Upper lobe of left lung (tissue), 6 donors: ENCODE data around the gene RPL10. TPM values are rescaled to one million over a fixed set of nuclear protein-coding genes. Genes with fewer than 3 reads are reported as not detected.

Experiments used
- ATAC-seq, 2 donors: fragments of 200-7000 bp; cut with Tn5 transposase; one replicate each; pipeline ENCODE4 v1.9.1; 2022; ENCODE audit warnings: mild to moderate bottlenecking in 2 of 2, moderate library complexity in 2 of 2; ENCODE audit not compliant: low FRiP score in 2 of 2
- DNase-seq, 2 donors: peaks; one replicate each; pipeline ENCODE4 v3.0.0-alpha.2; 2019 to 2020
- H3K27ac ChIP-seq, 4 donors: fragments of 200-600 bp; sonication (generic); one replicate each; pipeline ENCODE4 v1.5.1; 2016 to 2019
- H3K27me3 ChIP-seq, 4 donors: fragments of 200-600 bp; sonication (generic); one replicate each; pipeline ENCODE4 v1.5.1; 2017 to 2019
- H3K36me3 ChIP-seq, 4 donors: fragments of 200-600 bp; sonication (generic); one replicate each; pipeline ENCODE4 v1.5.1; 2016 to 2019
- H3K4me1 ChIP-seq, 4 donors: fragments of 200-600 bp; sonication (generic); one replicate each; pipeline ENCODE4 v1.5.1; 2018 to 2019
- H3K4me3 ChIP-seq, 4 donors: fragments of 200-600 bp; sonication (generic); one replicate each; pipeline ENCODE4 v1.5.1; 2017 to 2019; ENCODE audit warnings: mild to moderate bottlenecking in 2 of 4, moderate library complexity in 1 of 4
- H3K9me3 ChIP-seq, 4 donors: fragments of 200-600 bp; sonication (generic); one replicate each; pipeline ENCODE4 v1.5.1; 2018 to 2019
- EP300 ChIP-seq, 4 donors: sonication (generic); formaldehyde crosslinking; IDR thresholded peaks; one replicate each; pipeline ENCODE4 v1.5.1; 2017; ENCODE audit warnings: antibody characterized with exemption in 4 of 4, control low read depth in 2 of 4
- POLR2A ChIP-seq, 4 donors: fragments of 450-650 bp; IDR thresholded peaks; one replicate each; pipeline ENCODE4 v1.5.1; 2016 to 2017; ENCODE audit warnings: antibody characterized with exemption in 4 of 4, mild to moderate bottlenecking in 2 of 4
- POLR2AphosphoS5 ChIP-seq, 2 donors: sonication (generic); formaldehyde crosslinking; IDR thresholded peaks; one replicate each; pipeline ENCODE4 v1.5.1; 2017; ENCODE audit warnings: antibody characterized with exemption in 2 of 2
- WGBS, 2 donors: methylation state at CpG; one replicate each; pipeline ENCODE4 v1.1.5; 2017 to 2018; 5-methylcytosine and 5-hydroxymethylcytosine counted together
- small RNA-seq, 4 donors: library from RNA; depleted of rRNA; stranded (forward); fragments of <200 nt; gene quantifications; one replicate each; pipeline ENCODE3, GENCODE V24; 2016
- total RNA-seq, 6 donors: library from RNA; depleted of rRNA in 4 of 6; stranded (reverse); fragments of >200 nt in 4 of 6; gene quantifications; one replicate each; pipeline versions ENCODE4 v1.1.0 to v1.2.1, GENCODE V29; 2016 to 2021
- TF ChIP-seq, protein P1 (sequence below), 6 experiments: fragments of 450-650 bp in 4 of 6; fragments of 200-600 bp in 2 of 6; sonication (generic) in 2 of 6; IDR thresholded peaks; one replicate each; pipeline ENCODE4 v1.5.1; 2016 to 2019; ENCODE audit warnings: antibody characterized with exemption in 6 of 6
- donor health status: DM: no; HTN: no; CAD: no; lungs with moderate emphysema.
- donor health status: DM: no; HTN: yes; CAD: no; lungs with severe emphysema.

Gene RPL10
- total RNA-seq, 6 donors from 2014 or later, result 1,246 to 5,225 (median 2,943) TPM

GRCh38 chrX:154446430-154446829 lies 48.3 kb downstream of the RPL10 start:
- peaks cover 6 to 20% (median 7%) of the 10 kb centered on the region in 4 donors for H3K4me1 ChIP-seq
- 86 to 92% methylated on average over 8 to 12 of the region's 12 CpGs for WGBS, 2 donors

GRCh38 chrX:154448484-154448883 lies 50.3 kb downstream of the RPL10 start:
- WGBS, 2 donors, result 91 to 97% methylated on average over 6 to 14 of the region's 14 CpGs

More at GRCh38 chrX:154446430-154446829, 48.3 kb downstream of the RPL10 start:
- Histone ChIP-seq H3K27me3 (no peaks in the 10 kb centered on the region), H3K4me3 (no peak overlapping the region), H3K27ac (no peak overlapping the region), H3K9me3 (no peaks in the 10 kb centered on the region), H3K36me3 (peaks cover 0 to 60% (median 33%) of the 10 kb centered on the region in 4 donors)
- ATAC-seq (no peak), DNase-seq (no peak)
- TF ChIP-seq POLR2AphosphoS5 (IDR thresholded peaks at IDR 0.05) (no peak), EP300 (IDR thresholded peaks at IDR 0.05) (no peak), POLR2A (IDR thresholded peaks at IDR 0.05) (no peak)
- TF ChIP-seq, protein P1, sequence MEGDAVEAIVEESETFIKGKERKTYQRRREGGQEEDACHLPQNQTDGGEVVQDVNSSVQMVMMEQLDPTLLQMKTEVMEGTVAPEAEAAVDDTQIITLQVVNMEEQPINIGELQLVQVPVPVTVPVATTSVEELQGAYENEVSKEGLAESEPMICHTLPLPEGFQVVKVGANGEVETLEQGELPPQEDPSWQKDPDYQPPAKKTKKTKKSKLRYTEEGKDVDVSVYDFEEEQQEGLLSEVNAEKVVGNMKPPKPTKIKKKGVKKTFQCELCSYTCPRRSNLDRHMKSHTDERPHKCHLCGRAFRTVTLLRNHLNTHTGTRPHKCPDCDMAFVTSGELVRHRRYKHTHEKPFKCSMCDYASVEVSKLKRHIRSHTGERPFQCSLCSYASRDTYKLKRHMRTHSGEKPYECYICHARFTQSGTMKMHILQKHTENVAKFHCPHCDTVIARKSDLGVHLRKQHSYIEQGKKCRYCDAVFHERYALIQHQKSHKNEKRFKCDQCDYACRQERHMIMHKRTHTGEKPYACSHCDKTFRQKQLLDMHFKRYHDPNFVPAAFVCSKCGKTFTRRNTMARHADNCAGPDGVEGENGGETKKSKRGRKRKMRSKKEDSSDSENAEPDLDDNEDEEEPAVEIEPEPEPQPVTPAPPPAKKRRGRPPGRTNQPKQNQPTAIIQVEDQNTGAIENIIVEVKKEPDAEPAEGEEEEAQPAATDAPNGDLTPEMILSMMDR (IDR thresholded peaks at IDR 0.05), result no peak

DNA sequence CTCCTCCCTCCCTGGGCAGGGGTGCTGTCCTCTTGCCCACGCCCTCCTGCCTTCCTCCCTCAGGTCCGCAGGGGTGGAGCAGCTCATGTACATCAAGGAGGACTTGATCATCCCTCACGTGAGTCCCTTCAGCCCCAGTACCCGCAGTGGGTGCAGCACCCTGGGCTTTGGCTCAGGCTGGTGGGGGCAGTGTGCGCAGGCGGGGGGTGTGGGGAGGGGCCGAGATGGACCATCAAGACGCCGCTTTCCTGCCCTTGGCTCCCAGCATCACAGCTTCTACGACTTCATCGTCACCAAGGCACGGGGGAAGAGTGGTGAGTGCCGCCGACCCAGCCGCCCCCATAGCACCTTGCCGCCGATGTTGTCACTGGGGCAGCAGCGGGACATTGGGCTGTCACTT lies 51.4 kb downstream of the RPL10 start:
- Histone ChIP-seq H3K27ac (no peak overlapping the region), H3K9me3 (no peaks in the 10 kb centered on the region), H3K4me3 (no peak overlapping the region), H3K27me3 (no peaks in the 10 kb centered on the region), H3K4me1 (peaks cover 6 to 19% (median 6%) of the 10 kb centered on the region in 4 donors), H3K36me3 (peaks cover 0 to 50% (median 21%) of the 10 kb centered on the region in 4 donors)
- WGBS, 2 donors, result 87 to 100% methylated on average over 7 to 18 of the region's 18 CpGs
- no peak for ATAC-seq
- no peak for DNase-seq
- TF ChIP-seq POLR2A (IDR thresholded peaks at IDR 0.05), result no peak
- no peak for TF ChIP-seq EP300 (IDR thresholded peaks at IDR 0.05)
- TF ChIP-seq, protein P1 (IDR thresholded peaks at IDR 0.05), result no peak
- TF ChIP-seq POLR2AphosphoS5 (IDR thresholded peaks at IDR 0.05), result no peak

More at GRCh38 chrX:154448484-154448883, 50.3 kb downstream of the RPL10 start:
- DNase-seq (no peak), ATAC-seq (no peak)
- H3K27ac ChIP-seq, result no peak overlapping the region
- no peaks in the 10 kb centered on the region for H3K9me3 ChIP-seq
- no peak for TF ChIP-seq EP300 (IDR thresholded peaks at IDR 0.05)
- no peak for TF ChIP-seq POLR2A (IDR thresholded peaks at IDR 0.05)
- TF ChIP-seq POLR2AphosphoS5 (IDR thresholded peaks at IDR 0.05), result no peak
- TF ChIP-seq, protein P1 (IDR thresholded peaks at IDR 0.05), result no peak
- H3K4me1 ChIP-seq, result peaks cover 6 to 20% (median 7%) of the 10 kb centered on the region in 4 donors
- peaks cover 0 to 50% (median 21%) of the 10 kb centered on the region in 4 donors for H3K36me3 ChIP-seq
- H3K27me3 ChIP-seq, result no peaks in the 10 kb centered on the region
- no peak overlapping the region for H3K4me3 ChIP-seq

DNA sequence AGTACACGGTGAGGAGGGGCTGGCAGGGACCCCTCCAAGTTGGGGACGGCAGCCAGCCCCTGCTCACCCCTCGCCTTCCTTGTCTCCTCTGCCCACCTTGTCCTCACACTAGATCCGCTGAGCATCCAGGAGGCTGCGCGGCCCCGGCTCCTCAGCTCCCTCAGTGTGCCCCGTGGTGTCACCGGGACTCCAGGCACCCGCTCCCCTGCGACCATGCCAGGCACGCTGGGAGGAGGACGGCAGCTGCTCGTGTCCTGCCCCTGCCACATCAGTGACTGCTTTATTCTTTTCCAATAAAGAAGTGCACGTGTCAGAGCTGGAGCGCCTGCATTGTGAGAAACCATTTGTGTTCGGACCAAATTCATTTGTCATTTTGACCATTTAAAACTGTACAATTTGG lies 52.1 kb downstream of the RPL10 start:
- Histone ChIP-seq H3K27me3 (no peaks in the 10 kb centered on the region), H3K4me1 (peaks cover 0 to 12% (median 0%) of the 10 kb centered on the region in 4 donors), H3K27ac (no peak overlapping the region), H3K4me3 (no peak overlapping the region), H3K9me3 (no peaks in the 10 kb centered on the region), H3K36me3 (peaks cover 0 to 50% (median 21%) of the 10 kb centered on the region in 4 donors)
- DNase-seq (no peak), ATAC-seq (no peak)
- 92% methylated on average over 14 to 17 of the region's 17 CpGs for WGBS, 2 donors
- no peak for TF ChIP-seq POLR2AphosphoS5 (IDR thresholded peaks at IDR 0.05)
- TF ChIP-seq, protein P1 (IDR thresholded peaks at IDR 0.05), result no peak
- no peak for TF ChIP-seq EP300 (IDR thresholded peaks at IDR 0.05)
- no peak for TF ChIP-seq POLR2A (IDR thresholded peaks at IDR 0.05)

Small RNAs within 50 kb of the gene (small RNA-seq; reads per million reads assigned to genes)
- gene MIR6858, result 0 to 1.0 (median 0.23) reads per million in 4 donors
- 0 reads per million in 4 donors for gene SNORA70

Other genes with a start within 250 kb of the RPL10 start
- not detected for gene OPN1MW, start 215.8 kb upstream of the RPL10 start, total RNA-seq
- not detected for gene OPN1MW2, start 178.6 kb upstream of the RPL10 start, total RNA-seq
- not detected for gene OPN1MW3, start 140.8 kb upstream of the RPL10 start, total RNA-seq
- not detected for gene TEX28, start 103.3 kb upstream of the RPL10 start, total RNA-seq
- gene TKTL1, start 102.6 kb upstream of the RPL10 start, total RNA-seq, result 1 to 10 TPM in 1 of 6 donors, under 1 TPM in 2, not detected in 3; 0.20 to 1.2 (median 0.24) TPM
- gene FLNA, start 23.7 kb upstream of the RPL10 start, total RNA-seq, result 1,000 to 10,000 TPM in 5 of 6 donors, 100 to 1,000 TPM in 1; 800 to 1,760 (median 1,298) TPM
- gene EMD, start 19.1 kb upstream of the RPL10 start, total RNA-seq, result 10 to 100 TPM; 42.3 to 60.8 (median 53.6) TPM
- gene DNASE1L1, start 10.9 kb downstream of the RPL10 start, total RNA-seq, result 10 to 100 TPM; 18.9 to 55.5 (median 48.2) TPM
- 100 to 1,000 TPM in 2 of 6 donors, 10 to 100 TPM in 4; 39.1 to 228 (median 49.9) TPM for gene TAFAZZIN, start 13.2 kb downstream of the RPL10 start, total RNA-seq
- gene ATP6AP1, start 30.3 kb downstream of the RPL10 start, total RNA-seq, result 100 to 1,000 TPM in 4 of 6 donors, 10 to 100 TPM in 2; 70.3 to 183 (median 108) TPM
- 100 to 1,000 TPM in 2 of 6 donors, 10 to 100 TPM in 4; 81.2 to 237 (median 96.0) TPM for gene GDI1, start 38.8 kb downstream of the RPL10 start, total RNA-seq
- gene FAM50A, start 45.8 kb downstream of the RPL10 start, total RNA-seq, result 100 to 1,000 TPM in 1 of 6 donors, 10 to 100 TPM in 5; 59.0 to 144 (median 72.7) TPM
- 100 to 1,000 TPM in 1 of 6 donors, 10 to 100 TPM in 4, 1 to 10 TPM in 1; 7.9 to 195 (median 36.3) TPM for gene PLXNA3, start 59.9 kb downstream of the RPL10 start, total RNA-seq
- gene LAGE3, start 80.9 kb downstream of the RPL10 start, total RNA-seq, result 10 to 100 TPM; 16.6 to 25.4 (median 20.2) TPM
- 10 to 100 TPM; 13.6 to 52.2 (median 43.8) TPM for gene UBL4A, start 88.2 kb downstream of the RPL10 start, total RNA-seq
- gene SLC10A3, start 92.3 kb downstream of the RPL10 start, total RNA-seq, result 10 to 100 TPM; 16.8 to 33.4 (median 28.7) TPM
- 10 to 100 TPM; 41.0 to 67.1 (median 49.3) TPM for gene FAM3A, start 117.9 kb downstream of the RPL10 start, total RNA-seq
- gene G6PD, start 148.5 kb downstream of the RPL10 start, total RNA-seq, result 100 to 1,000 TPM in 2 of 6 donors, 10 to 100 TPM in 4; 50.4 to 112 (median 81.7) TPM
- gene IKBKG, start 149.2 kb downstream of the RPL10 start, total RNA-seq, result 10 to 100 TPM; 11.1 to 46.3 (median 39.7) TPM
- not detected for gene CTAG1A, start 186.8 kb downstream of the RPL10 start, total RNA-seq
- gene CTAG1B, start 220.9 kb downstream of the RPL10 start, total RNA-seq, result not detected